K562 (cell line): ENCODE data around the gene PEF1. TPM values are rescaled to one million over a fixed set of nuclear protein-coding genes. Genes with fewer than 3 reads are reported as not detected.

ENCODE experiments used
- ATAC-seq: fragments of 200-7000 bp; cut with Tn5 transposase; 3 replicates; pipeline ENCODE4 v1.9.1; 2020; ENCODE audit warnings: moderate library complexity
- BruUV-seq: library from RNA; stranded (reverse); fragments of 400-500 nt; replicated peaks from 2 replicates; lab custom pipeline; 2021; lab: Mats Ljungman, UMichigan
- CTCF ChIA-PET: fragments of 300-600 bp; formaldehyde crosslinking; extraction: SDS; loops from one replicate; lab custom pipeline; 2021; ENCODE audit warnings: low intra/inter-chr PET ratio; lab: Yijun Ruan, JAX
- POLR2A ChIA-PET: fragments of 300-600, 350-650 bp; sonication (Branson Sonifier 250); formaldehyde crosslinking; extraction: SDS; loops from one replicate; lab custom pipeline; 2021; ENCODE audit warnings: antibody characterized with exemption, inconsistent platforms; lab: Yijun Ruan, JAX
- DNase-seq, 4 experiments: peaks; one replicate each; pipeline versions ENCODE4 v3.0.0 to v3.0.0-alpha.2; 2011 to 2018; ENCODE audit warnings: low spot score in 3 of 4, mixed read lengths in 3 of 4; ENCODE audit errors: extremely low read depth in 1 of 4
- FAIRE-seq: peaks from 2 replicates; lab custom pipeline; 2011; peaks lifted over from hg19 to GRCh38; lab: Jason Lieb, UNC
- H2AFZ ChIP-seq: 2 replicates; pipeline ENCODE4 v1.6.0; 2011; ENCODE audit warnings: low read depth, low read length, control low read depth, inconsistent platforms
- H3K27ac ChIP-seq: fragments of 200-600 bp; 3 replicates; pipeline ENCODE4 v1.8.0; 2011; ENCODE audit warnings: low read depth, mild to moderate bottlenecking, control low read depth, inconsistent platforms, low read length, moderate library complexity, mixed read lengths; ENCODE audit errors: extremely low read depth
- H3K27me3 ChIP-seq, 2 experiments: fragments of 300-600 bp in 1 of 2; 2 replicates in 1 of 2; 3 replicates in 1 of 2; pipeline versions ENCODE4 v1.6.0 to v1.8.0; 2011; ENCODE audit warnings: inconsistent platforms in 2 of 2, low read length in 2 of 2, mild to moderate bottlenecking in 1 of 2, mixed read lengths in 1 of 2, moderate library complexity in 1 of 2; ENCODE audit not compliant: control insufficient read depth in 2 of 2, insufficient read depth in 2 of 2
- H3K36me3 ChIP-seq: fragments of 300-600 bp; 3 replicates; pipeline ENCODE4 v1.8.0; 2011; ENCODE audit warnings: mild to moderate bottlenecking, low read length, inconsistent platforms; ENCODE audit not compliant: control insufficient read depth, insufficient read depth
- H3K4me1 ChIP-seq, 2 experiments: fragments of 200-600 bp in 1 of 2; replicated peaks in 1 of 2; 2 replicates in 1 of 2; 3 replicates in 1 of 2; pipeline versions ENCODE4 v1.5.1 to v1.8.0; 2011; ENCODE audit warnings: inconsistent platforms in 2 of 2, low read length in 2 of 2, mild to moderate bottlenecking in 1 of 2, mixed read lengths in 1 of 2, moderate library complexity in 1 of 2; ENCODE audit not compliant: control insufficient read depth in 2 of 2, insufficient read depth in 2 of 2
- H3K4me2 ChIP-seq: 2 replicates; pipeline ENCODE4 v1.6.1; 2011; ENCODE audit warnings: low read length, control low read depth, inconsistent platforms, mixed read lengths; ENCODE audit not compliant: insufficient read depth
- H3K4me3 ChIP-seq: fragments of 200-600 bp; sonication (generic), shearing (Covaris generic); 2 replicates; pipeline ENCODE4 v1.5.1; 2016; ENCODE audit warnings: control low read depth, inconsistent platforms
- H3K79me2 ChIP-seq: fragments of 200-600 bp; 3 replicates; pipeline ENCODE4 v1.8.0; 2011; ENCODE audit warnings: low read length, inconsistent platforms; ENCODE audit not compliant: control insufficient read depth, insufficient read depth
- H3K9ac ChIP-seq, 2 experiments: 2 replicates each; pipeline versions ENCODE4 v1.6.0 to v1.6.1; 2011; ENCODE audit warnings: low read depth in 2 of 2, low read length in 2 of 2, control low read depth in 1 of 2, inconsistent platforms in 1 of 2, mild to moderate bottlenecking in 1 of 2, mixed read lengths in 1 of 2; ENCODE audit not compliant: insufficient read depth in 1 of 2
- H3K9me1 ChIP-seq: one replicate; pipeline ENCODE4 v1.6.0; 2011; ENCODE audit warnings: inconsistent platforms, mild to moderate bottlenecking, low read length, moderate library complexity; ENCODE audit not compliant: control insufficient read depth, insufficient read depth
- H3K9me3 ChIP-seq: replicated peaks from 2 replicates; pipeline ENCODE4 v1.5.1; 2011; ENCODE audit warnings: low read depth, low read length, inconsistent platforms; ENCODE audit not compliant: control insufficient read depth, insufficient read depth
- H4K20me1 ChIP-seq: replicated peaks from 2 replicates; pipeline ENCODE4 v1.6.1; 2011; ENCODE audit warnings: low read length, inconsistent platforms, mixed read lengths; ENCODE audit not compliant: control insufficient read depth, insufficient read depth
- DMBX1 ChIP-seq: fragments of 250-450 bp; sonication (Bioruptor Pico); IDR thresholded peaks from 2 replicates; pipeline ENCODE4 v1.8.0; 2022; ENCODE audit warnings: inconsistent platforms, mild to moderate bottlenecking, moderate library complexity, borderline replicate concordance
- EWSR1 ChIP-seq: fragments of 450-650 bp; IDR thresholded peaks from 2 replicates; pipeline ENCODE4 v1.6.1; 2018; ENCODE audit warnings: borderline replicate concordance, mild to moderate bottlenecking, low read depth, moderate library complexity; ENCODE audit not compliant: partially characterized antibody
- RBM22 ChIP-seq: fragments of 200-400 bp; formaldehyde crosslinking; IDR thresholded peaks from 2 replicates; pipeline ENCODE4 v1.6.1; 2018; ENCODE audit warnings: low read length, low read depth; ENCODE audit not compliant: poor library complexity, severe bottlenecking
- ZBTB34 ChIP-seq: fragments of 250-450 bp; sonication (Bioruptor Pico); IDR thresholded peaks from 2 replicates; pipeline ENCODE4 v1.8.0; 2021; ENCODE audit warnings: mild to moderate bottlenecking, moderate library complexity
- ZNF124 ChIP-seq: sonication (generic); formaldehyde crosslinking; IDR thresholded peaks from 2 replicates; pipeline ENCODE4 v1.8.1; 2022; ENCODE audit warnings: missing genetic modification reagents
- WGBS: fragments of 100-300 bp; shearing (Covaris generic); methylation state at CpG from one replicate; pipeline ENCODE4 v1.1.6; 2016; ENCODE audit warnings: low coverage, mixed read lengths; ENCODE audit not compliant: insufficient coverage; ENCODE audit errors: missing lambda C conversion rate; 5-methylcytosine and 5-hydroxymethylcytosine counted together
- in situ Hi-C: fragments of 300-500 bp; cut with MboI; formaldehyde crosslinking; loops from 4 replicates; pipeline ENCODE4 v1.15.0; 2018; ENCODE audit warnings: inconsistent platforms, mixed read lengths
- intact Hi-C: fragments of 100-400 bp; cut with micrococcal nuclease; formaldehyde crosslinking; loops from 2 replicates; pipeline ENCODE4 v1.14.2; 2022
- polyA plus RNA-seq, 8 experiments: library from polyadenylated mRNA; depleted of rRNA in 4 of 8; stranded (reverse) in 5 of 8; unstranded in 3 of 8; fragments of >200 nt; fragmentation: Nextera tagmentation in 2 of 8; fragmentation: Illumina TruSeq in 1 of 8; extraction: Ambion mirVana in 2 of 8; extraction: Trizol in 1 of 8; gene quantifications; 2 replicates each; pipeline versions ENCODE4 v1.2.1 to v1.2.3, GENCODE V29; 2011 to 2014; ENCODE audit warnings: inconsistent platforms in 1 of 8, missing spikeins in 1 of 8
- total RNA-seq, 7 experiments: library from RNA; depleted of rRNA in 6 of 7; stranded (reverse); fragments of >200 nt in 6 of 7; fragmentation: Illumina TruSeq in 2 of 7; extraction: Trizol in 2 of 7; gene quantifications; 2 replicates each; pipeline versions ENCODE4 v1.2.1 to v1.2.3, GENCODE V29; 2011 to 2021; ENCODE audit warnings: low replicate concordance in 1 of 7
- TF ChIP-seq, protein P1 (sequence below), 2 experiments: fragments of 450-650 bp in 1 of 2; sonication (generic) in 1 of 2; formaldehyde crosslinking in 1 of 2; IDR thresholded peaks in 1 of 2; conservative IDR thresholded peaks in 1 of 2; 2 replicates each; pipeline versions ENCODE4 v1.6.1 to v1.8.1; 2016 to 2023; ENCODE audit warnings: mild to moderate bottlenecking in 2 of 2, moderate library complexity in 2 of 2, inconsistent platforms in 1 of 2, missing genetic modification reagents in 1 of 2

The PEF1 gene
- total and polyA plus RNA-seq, 9 of the 15 experiments (the other 6 are each of a cell fraction or from before 2014, with no cell fraction given) = 26.3 to 95.5 (median 61.9) TPM

DNA sequence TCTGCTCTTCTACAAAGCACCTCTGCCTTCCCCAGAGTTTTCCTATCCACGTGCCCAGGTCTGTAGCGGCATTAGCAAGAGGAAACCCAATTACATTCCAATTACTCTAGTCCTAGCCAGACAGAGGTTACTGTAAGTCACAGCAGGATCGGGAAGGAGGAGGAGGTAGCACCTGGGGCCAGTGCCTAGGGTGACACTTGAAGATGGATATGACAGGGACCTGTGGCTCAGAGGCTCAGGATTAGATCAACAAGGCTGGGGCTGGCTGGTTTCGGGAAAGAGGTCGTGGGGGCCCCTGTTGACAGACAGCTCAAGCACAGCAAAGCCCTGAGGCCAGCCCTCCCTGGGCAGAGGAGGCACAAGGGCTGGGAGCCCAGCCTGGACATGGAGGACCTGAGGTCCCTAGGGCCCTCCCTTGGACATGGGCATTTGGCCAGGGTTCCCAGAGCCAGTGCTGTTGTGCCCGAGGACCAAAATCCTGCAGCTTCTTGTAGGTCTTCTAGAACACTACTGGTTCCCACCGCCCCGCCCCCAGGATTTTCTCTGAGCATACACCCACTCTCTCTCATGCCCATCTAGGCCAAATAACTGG is 30.2 kb downstream of the PEF1 start:
- intact Hi-C loops (no loop called here), in situ Hi-C loops (no loop called here)
- no peak for TF ChIP-seq ZNF124 (CRISPR knock-in tag)
- no peak for TF ChIP-seq ZBTB34 (CRISPR knock-in tag)
- TF ChIP-seq RBM22 = no peak
- TF ChIP-seq DMBX1 (CRISPR knock-in tag) = no peak
- TF ChIP-seq EWSR1 = no peak
- TF ChIP-seq, protein P1, sequence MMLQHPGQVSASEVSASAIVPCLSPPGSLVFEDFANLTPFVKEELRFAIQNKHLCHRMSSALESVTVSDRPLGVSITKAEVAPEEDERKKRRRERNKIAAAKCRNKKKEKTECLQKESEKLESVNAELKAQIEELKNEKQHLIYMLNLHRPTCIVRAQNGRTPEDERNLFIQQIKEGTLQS (IDR thresholded peaks at IDR 0.05) = no peak
- TF ChIP-seq, protein P1 (CRISPR knock-in tag; conservative IDR thresholded peaks at IDR 0.05) = no peak
- H3K4me2 ChIP-seq = no peak overlapping the region
- no peaks in the 10 kb centered on the region for H3K9me3 ChIP-seq
- peaks cover 20% of the 10 kb centered on the region for H4K20me1 ChIP-seq
- H3K27ac ChIP-seq = no peak overlapping the region
- no peak overlapping the region for H3K4me3 ChIP-seq
- H3K79me2 ChIP-seq = no peaks in the 10 kb centered on the region
- H3K4me1 ChIP-seq = peaks cover 0 to 16% of the 10 kb centered on the region in 2 experiments; a peak in 2 of 5 replicates
- no peak for DNase-seq
- H2AFZ ChIP-seq = no peak overlapping the region
- 2% methylated on average over 8 of the region's 8 CpGs for WGBS
- H3K36me3 ChIP-seq = no peaks in the 10 kb centered on the region
- POLR2A ChIA-PET = interaction anchor here (0.7 kb wide), 1 partner anchor 231 kb away, joined by 4 read pairs; no protein-coding TSS in a partner anchor
- H3K27me3 ChIP-seq = peaks cover 30 to 73% of the 10 kb centered on the region in 2 experiments
- H3K9me1 ChIP-seq = no peaks in the 10 kb centered on the region
- ATAC-seq = no peak
- no peak for FAIRE-seq
- CTCF ChIA-PET = no interaction called here
- H3K9ac ChIP-seq = no peak overlapping the region
- no TSS peak for BruUV-seq
